Tibial nerve (tissue), 4 donors: Measurements from ENCODE around the gene GPRIN3.

Experiments
- EP300 ChIP-seq, 2 donors: sonication (generic); formaldehyde crosslinking; IDR thresholded peaks; one replicate each; pipeline ENCODE4 v1.6.1; 2017; ENCODE audit warnings: antibody characterized with exemption in 2 of 2, mild to moderate bottlenecking in 1 of 2
- TF ChIP-seq, protein P1 (sequence below), 5 experiments: fragments of 200-600 bp in 3 of 5; fragments of 450-650 bp in 2 of 5; sonication (generic) in 3 of 5; IDR thresholded peaks; one replicate each; pipeline ENCODE4 v1.5.1; 2016 to 2019; ENCODE audit warnings: antibody characterized with exemption in 5 of 5, mild to moderate bottlenecking in 3 of 5, moderate library complexity in 2 of 5

DNA sequence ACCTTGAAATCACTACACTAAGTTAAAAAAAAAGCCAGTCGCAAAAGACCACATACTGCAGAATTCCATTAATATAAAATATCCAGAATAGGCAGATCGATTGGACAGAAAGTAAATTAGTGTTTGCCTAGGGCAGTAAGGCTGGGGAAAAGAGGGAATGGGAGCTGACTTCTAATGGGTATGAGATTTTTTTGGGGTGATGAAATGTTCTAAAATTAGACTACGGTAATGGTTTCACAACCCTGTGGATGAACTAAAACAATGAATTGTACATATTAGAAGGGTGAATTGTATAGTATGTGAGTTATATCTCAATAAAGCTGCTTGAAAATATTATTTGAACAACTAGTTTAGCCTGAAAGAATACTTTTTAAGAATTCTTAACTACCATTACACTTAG, 6.7 kb upstream of the GPRIN3 start:
- TF ChIP-seq, protein P1, sequence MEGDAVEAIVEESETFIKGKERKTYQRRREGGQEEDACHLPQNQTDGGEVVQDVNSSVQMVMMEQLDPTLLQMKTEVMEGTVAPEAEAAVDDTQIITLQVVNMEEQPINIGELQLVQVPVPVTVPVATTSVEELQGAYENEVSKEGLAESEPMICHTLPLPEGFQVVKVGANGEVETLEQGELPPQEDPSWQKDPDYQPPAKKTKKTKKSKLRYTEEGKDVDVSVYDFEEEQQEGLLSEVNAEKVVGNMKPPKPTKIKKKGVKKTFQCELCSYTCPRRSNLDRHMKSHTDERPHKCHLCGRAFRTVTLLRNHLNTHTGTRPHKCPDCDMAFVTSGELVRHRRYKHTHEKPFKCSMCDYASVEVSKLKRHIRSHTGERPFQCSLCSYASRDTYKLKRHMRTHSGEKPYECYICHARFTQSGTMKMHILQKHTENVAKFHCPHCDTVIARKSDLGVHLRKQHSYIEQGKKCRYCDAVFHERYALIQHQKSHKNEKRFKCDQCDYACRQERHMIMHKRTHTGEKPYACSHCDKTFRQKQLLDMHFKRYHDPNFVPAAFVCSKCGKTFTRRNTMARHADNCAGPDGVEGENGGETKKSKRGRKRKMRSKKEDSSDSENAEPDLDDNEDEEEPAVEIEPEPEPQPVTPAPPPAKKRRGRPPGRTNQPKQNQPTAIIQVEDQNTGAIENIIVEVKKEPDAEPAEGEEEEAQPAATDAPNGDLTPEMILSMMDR (IDR thresholded peaks at IDR 0.05): no peak
- no peak for TF ChIP-seq EP300 (IDR thresholded peaks at IDR 0.05)
